NB4 (cell line): ENCODE results near the gene RRAS.

Experiments used
- POLR2A ChIP-seq: IDR thresholded peaks from 2 replicates; pipeline ENCODE4 v1.6.1; 2011; ENCODE audit warnings: mild to moderate bottlenecking; ENCODE audit not compliant: insufficient read length; ENCODE audit errors: extremely low read depth
- TF ChIP-seq, protein P1 (sequence below): IDR thresholded peaks from one replicate; pipeline ENCODE4 v1.5.1; 2012; ENCODE audit warnings: low read depth, low read length

DNA sequence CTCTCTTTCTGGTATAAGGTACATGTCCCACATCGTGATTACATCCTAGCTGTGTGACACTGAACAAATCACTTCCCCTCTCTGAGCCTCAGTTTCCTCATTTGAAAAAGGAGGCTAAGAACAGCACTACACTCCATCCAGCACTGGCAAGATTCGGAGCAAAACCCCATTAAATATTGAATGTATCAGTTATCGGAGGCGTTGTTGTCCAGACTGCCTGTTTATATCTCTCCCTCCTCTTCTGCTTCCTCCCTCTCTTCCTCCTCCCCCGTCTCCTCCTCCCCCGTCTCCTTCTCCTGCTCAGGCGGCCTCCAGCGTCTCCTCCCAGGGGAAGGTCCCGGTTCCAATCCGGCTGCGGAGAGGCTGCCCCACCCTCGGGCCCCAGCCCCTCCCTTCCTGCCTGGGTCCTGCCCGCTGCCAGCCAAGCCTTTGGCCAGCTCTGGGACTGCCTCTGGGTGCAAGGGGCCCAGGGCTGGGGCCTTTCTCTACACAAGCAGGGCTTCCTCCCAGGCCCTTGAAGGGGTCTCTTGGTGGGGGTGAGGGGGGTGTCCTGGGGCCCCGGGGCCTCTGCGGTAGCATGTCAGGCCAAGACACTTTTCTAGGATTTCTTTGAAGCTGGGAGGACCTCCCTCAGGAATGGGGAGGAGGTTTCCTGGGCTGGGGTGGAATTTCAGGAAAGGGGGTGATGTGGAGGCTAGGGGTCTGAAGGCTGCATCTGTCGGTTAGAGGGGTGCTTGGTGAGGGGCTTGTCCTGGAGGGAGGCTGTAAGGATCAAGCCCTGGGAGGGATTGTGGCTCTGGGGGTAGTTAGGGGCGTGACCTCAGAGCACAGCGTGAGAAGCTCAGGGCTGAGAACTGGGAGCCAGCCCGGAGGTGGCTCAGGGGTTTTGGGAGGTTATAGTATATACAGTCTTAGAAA lies 1.9 kb downstream of the RRAS start:
- TF ChIP-seq POLR2A: no peak
- TF ChIP-seq, protein P1, sequence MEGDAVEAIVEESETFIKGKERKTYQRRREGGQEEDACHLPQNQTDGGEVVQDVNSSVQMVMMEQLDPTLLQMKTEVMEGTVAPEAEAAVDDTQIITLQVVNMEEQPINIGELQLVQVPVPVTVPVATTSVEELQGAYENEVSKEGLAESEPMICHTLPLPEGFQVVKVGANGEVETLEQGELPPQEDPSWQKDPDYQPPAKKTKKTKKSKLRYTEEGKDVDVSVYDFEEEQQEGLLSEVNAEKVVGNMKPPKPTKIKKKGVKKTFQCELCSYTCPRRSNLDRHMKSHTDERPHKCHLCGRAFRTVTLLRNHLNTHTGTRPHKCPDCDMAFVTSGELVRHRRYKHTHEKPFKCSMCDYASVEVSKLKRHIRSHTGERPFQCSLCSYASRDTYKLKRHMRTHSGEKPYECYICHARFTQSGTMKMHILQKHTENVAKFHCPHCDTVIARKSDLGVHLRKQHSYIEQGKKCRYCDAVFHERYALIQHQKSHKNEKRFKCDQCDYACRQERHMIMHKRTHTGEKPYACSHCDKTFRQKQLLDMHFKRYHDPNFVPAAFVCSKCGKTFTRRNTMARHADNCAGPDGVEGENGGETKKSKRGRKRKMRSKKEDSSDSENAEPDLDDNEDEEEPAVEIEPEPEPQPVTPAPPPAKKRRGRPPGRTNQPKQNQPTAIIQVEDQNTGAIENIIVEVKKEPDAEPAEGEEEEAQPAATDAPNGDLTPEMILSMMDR: no peak
